ENCODE measurements around the gene R3HDM2.

- TF ChIP-seq POLR2AphosphoS5 (IDR thresholded peaks at IDR 0.05): no peak
- TF ChIP-seq CTCF (IDR thresholded peaks at IDR 0.05): no peak
Measured at GRCh38 chr12:57388425-57388824, 42.4 kb downstream of the R3HDM2 start.

Data from breast epithelium (tissue), 3 donors.